PC-9 (cell line): ENCODE data around the gene EP400.

Experiments used
- CTCF ChIP-seq: fragments of 200-600 bp; sonication (generic); conservative IDR thresholded peaks from 2 replicates; pipeline ENCODE4 v1.6.1; 2017; ENCODE audit warnings: mixed run types, antibody characterized with exemption, mild to moderate bottlenecking, moderate library complexity
- EZH2 ChIP-seq: fragments of 200-600 bp; sonication (generic); IDR thresholded peaks from 2 replicates; pipeline ENCODE4 v1.8.0; 2017; ENCODE audit warnings: antibody characterized with exemption, low read depth

DNA sequence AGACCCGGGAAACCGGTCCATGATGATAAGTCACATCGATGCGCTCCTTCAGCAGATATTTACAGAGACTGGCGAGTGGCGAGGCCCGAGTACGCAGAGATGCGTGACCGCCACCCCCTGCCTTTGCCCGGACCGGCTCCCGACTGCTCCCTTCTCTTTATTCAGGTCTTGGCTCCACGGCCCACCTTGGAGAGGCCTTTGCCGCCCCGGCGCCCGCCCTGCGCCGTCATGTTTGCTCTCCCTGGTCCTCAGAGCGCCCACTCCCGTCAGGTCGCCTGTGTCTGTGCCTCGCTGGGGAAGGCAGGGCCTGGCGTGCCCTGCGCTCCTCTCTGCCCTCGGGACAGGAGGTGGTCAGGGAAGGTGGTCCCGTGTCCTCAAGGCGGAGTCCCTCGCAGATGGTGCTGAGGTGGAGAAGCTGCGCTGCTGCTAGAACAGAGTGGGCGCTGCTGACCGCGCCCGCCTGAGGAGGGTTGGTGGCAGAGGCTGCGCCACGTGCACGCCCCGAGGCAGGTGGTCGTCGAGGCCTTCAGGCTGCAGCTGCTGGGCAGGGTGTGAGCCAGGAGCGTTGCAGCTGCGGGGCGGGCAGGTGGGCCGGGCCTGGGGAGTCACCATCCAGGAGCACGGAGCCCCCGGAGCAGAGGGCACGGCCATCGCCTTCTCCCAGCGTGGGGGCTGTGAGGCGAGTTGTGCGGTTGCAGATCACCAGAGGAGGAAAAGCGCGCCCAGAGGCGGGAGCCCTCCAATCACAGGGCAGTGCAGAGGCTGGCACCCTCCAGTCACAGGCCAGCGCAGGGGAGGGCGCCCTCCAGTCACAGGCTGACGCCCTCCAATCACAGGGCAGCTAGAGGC, 167.2 kb downstream of the EP400 start:
- TF ChIP-seq EZH2 (no peak), CTCF (no peak)
